Ovary (tissue), 9 donors: ENCODE data around the gene CHSY3. TPM values are rescaled to one million over a fixed set of nuclear protein-coding genes. Genes with fewer than 3 reads are reported as not detected.

Source experiments
- DNase-seq, 5 donors: peaks; one replicate each; pipeline ENCODE4 v3.0.0-alpha.2; 2019 to 2020
- H3K27ac ChIP-seq, 2 donors: fragments of 200-600 bp; one replicate each; pipeline versions ENCODE4 v1.5.1 to v1.8.0; 2019 to 2022
- H3K27me3 ChIP-seq: fragments of 200-600 bp; one replicate; pipeline ENCODE4 v1.8.0; 2022
- H3K36me3 ChIP-seq: fragments of 200-600 bp; sonication (generic); one replicate; pipeline ENCODE4 v1.5.1; 2019
- H3K4me1 ChIP-seq: one replicate; pipeline ENCODE4 v1.8.1; 2013; ENCODE audit warnings: mild to moderate bottlenecking, moderate library complexity; ENCODE audit not compliant: insufficient read depth
- H3K4me3 ChIP-seq: fragments of 200-600 bp; sonication (generic); one replicate; pipeline ENCODE4 v1.5.1; 2017
- H3K9me3 ChIP-seq, 2 donors: fragments of 200-600 bp in 1 of 2; sonication (generic) in 1 of 2; one replicate each; pipeline versions ENCODE4 v1.5.1 to v1.8.1; 2013 to 2019; ENCODE audit warnings: mild to moderate bottlenecking in 1 of 2, moderate library complexity in 1 of 2
- EP300 ChIP-seq: sonication (generic); formaldehyde crosslinking; IDR thresholded peaks from one replicate; pipeline ENCODE4 v1.6.1; 2017; ENCODE audit warnings: antibody characterized with exemption
- POLR2A ChIP-seq: fragments of 450-650 bp; IDR thresholded peaks from one replicate; pipeline ENCODE4 v1.6.1; 2017; ENCODE audit warnings: antibody characterized with exemption, mild to moderate bottlenecking, moderate library complexity
- WGBS, 3 donors: extraction: QIAGEN DNeasy Blood & Tissue Kit in 1 of 3; methylation state at CpG; one replicate each; pipeline versions ENCODE4 v1.1.5 to v1.1.7; 2013 to 2017; 5-methylcytosine and 5-hydroxymethylcytosine counted together
- intact Hi-C, 4 donors: fragments of 100-400 bp; cut with DNase I; formaldehyde crosslinking; loops; one replicate each; pipeline versions ENCODE4 v1.11.0 to v1.15.1; 2022 to 2023
- polyA plus RNA-seq, 2 donors: library from polyadenylated mRNA; stranded (reverse); fragments of 200-250 nt in 1 of 2; fragments of 350-450 nt in 1 of 2; fragmentation: Illumina TruSeq in 1 of 2; extraction: RNeasy Lipid Tissue Mini Kit (QIAGEN cat#74804) in 1 of 2; gene quantifications; one replicate each; pipeline ENCODE4 v1.2.3, GENCODE V29; 2013 to 2014
- total RNA-seq, 7 donors: library from RNA; depleted of rRNA in 2 of 7; stranded (reverse); fragments of >200 nt in 2 of 7; fragmentation: NEBNext Ultra II Directional in 3 of 7; extraction: Animal tissue kit (Norgen Biotek cat#: 25700) in 3 of 7; gene quantifications; one replicate each; pipeline versions ENCODE4 v1.1.0 to v1.2.4, GENCODE V29; 2016 to 2023
- TF ChIP-seq, protein P1 (sequence below), 3 donors: fragments of 450-650 bp in 2 of 3; fragments of 200-600 bp in 1 of 3; IDR thresholded peaks; one replicate each; pipeline versions ENCODE4 v1.5.1 to v1.8.0; 2016 to 2022; ENCODE audit warnings: antibody characterized with exemption in 3 of 3, mild to moderate bottlenecking in 1 of 3
- donor health status: DM: no; HTN: no; CAD: no; lungs with moderate emphysema.
- donor health status: DM: no; HTN: no; CAD: no.
- donor health status: Bipolar disorder and iron deficiency.
- donor health status: DM: yes; HTN: yes; CAD: no.
- donor health status: DM: no; HTN: no; CAD: no.
- donor health status: DM: yes; HTN: yes; CAD: no.

The CHSY3 gene
- total and polyA plus RNA-seq, 9 donors = 0.13 to 5.5 (median 0.74) TPM

DNA sequence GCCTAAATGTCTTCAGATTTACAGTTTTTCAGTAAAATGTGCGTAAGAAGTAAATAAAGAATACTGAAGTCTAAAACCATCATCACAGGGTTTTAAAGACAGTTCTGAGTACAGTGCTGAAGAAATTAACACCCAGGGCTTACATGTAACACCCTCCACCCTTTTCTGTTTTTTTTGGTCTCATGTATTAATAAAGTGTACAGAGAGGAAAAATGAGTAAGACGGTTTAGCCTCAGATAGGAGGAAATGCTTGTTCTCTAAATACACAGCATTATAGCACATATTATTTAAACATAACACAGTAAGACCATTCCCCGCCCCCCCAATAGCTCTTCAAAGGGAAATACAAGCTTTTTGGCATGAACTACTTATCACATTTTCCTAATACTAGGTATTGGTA lies 119.3 kb downstream of the CHSY3 start:
- H3K36me3 ChIP-seq = no peaks in the 10 kb centered on the region
- no peaks in the 10 kb centered on the region for H3K9me3 ChIP-seq
- 71 to 74% (median 73%) methylated on average over 3 of the region's 3 CpGs for WGBS, 3 donors
- no peaks in the 10 kb centered on the region for H3K27me3 ChIP-seq
- H3K4me3 ChIP-seq = no peak overlapping the region
- H3K4me1 ChIP-seq = no peaks in the 10 kb centered on the region
- intact Hi-C loops = no loop called here
- no peak for DNase-seq
- no peak for TF ChIP-seq EP300
- no peak for TF ChIP-seq POLR2A
- TF ChIP-seq, protein P1, sequence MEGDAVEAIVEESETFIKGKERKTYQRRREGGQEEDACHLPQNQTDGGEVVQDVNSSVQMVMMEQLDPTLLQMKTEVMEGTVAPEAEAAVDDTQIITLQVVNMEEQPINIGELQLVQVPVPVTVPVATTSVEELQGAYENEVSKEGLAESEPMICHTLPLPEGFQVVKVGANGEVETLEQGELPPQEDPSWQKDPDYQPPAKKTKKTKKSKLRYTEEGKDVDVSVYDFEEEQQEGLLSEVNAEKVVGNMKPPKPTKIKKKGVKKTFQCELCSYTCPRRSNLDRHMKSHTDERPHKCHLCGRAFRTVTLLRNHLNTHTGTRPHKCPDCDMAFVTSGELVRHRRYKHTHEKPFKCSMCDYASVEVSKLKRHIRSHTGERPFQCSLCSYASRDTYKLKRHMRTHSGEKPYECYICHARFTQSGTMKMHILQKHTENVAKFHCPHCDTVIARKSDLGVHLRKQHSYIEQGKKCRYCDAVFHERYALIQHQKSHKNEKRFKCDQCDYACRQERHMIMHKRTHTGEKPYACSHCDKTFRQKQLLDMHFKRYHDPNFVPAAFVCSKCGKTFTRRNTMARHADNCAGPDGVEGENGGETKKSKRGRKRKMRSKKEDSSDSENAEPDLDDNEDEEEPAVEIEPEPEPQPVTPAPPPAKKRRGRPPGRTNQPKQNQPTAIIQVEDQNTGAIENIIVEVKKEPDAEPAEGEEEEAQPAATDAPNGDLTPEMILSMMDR (IDR thresholded peaks at IDR 0.05) = no peak
- no peak overlapping the region for H3K27ac ChIP-seq

DNA sequence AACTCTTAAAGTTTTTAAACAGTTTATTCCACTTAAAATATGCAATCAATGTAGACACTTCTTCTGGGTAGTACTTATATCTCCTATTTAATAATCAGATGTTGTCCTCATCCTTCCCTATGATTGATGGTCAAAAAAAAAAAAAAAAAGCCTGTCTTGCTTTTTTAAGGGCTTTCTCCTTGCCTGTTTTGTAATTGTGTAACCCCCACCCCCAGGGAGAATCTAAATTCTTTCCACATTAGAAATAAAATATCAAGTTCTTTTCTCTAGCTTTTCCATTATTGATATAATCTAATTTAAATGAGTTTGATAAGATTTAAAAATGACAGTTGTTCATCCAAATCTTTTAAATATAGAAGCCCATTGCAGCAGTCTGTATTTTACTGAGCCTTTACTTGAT lies 119.7 kb downstream of the CHSY3 start:
- H3K27me3 ChIP-seq = no peaks in the 10 kb centered on the region
- no peak overlapping the region for H3K27ac ChIP-seq
- no peaks in the 10 kb centered on the region for H3K9me3 ChIP-seq
- intact Hi-C loops = no loop called here
- no peak for DNase-seq
- no peaks in the 10 kb centered on the region for H3K36me3 ChIP-seq
- H3K4me1 ChIP-seq = no peaks in the 10 kb centered on the region
- TF ChIP-seq, protein P1 (IDR thresholded peaks at IDR 0.05) = no peak
- TF ChIP-seq POLR2A (no peak), EP300 (no peak)
- no peak overlapping the region for H3K4me3 ChIP-seq

DNA sequence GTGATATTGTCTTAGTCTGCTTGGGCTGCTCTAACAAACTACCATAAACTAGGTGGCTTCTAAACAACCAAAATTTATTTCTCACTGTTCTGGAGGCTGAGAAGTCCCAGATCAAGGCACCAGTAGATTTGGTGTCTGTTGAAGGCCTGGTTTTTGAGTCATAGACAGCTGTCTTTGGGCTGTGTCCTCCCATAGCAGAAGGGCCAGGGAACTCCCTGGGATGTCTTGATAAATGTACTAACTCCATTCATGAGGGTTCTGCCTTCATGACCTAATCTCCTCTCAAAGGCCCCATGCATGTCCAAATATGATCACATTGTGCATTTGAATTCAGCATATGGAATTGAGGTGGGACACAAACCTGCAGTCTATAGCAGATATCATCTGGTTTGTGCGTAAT lies 121.2 kb downstream of the CHSY3 start:
- no peak for TF ChIP-seq POLR2A
- TF ChIP-seq, protein P1 (IDR thresholded peaks at IDR 0.05) = no peak
- TF ChIP-seq EP300 = no peak
- Histone ChIP-seq H3K4me1 (no peaks in the 10 kb centered on the region), H3K4me3 (no peak overlapping the region), H3K27ac (no peak overlapping the region), H3K9me3 (no peaks in the 10 kb centered on the region), H3K36me3 (no peaks in the 10 kb centered on the region), H3K27me3 (no peaks in the 10 kb centered on the region)
- intact Hi-C loops = no loop called here
- 97 to 100% (median 98%) methylated on average over 1 of the region's 1 CpG for WGBS, 3 donors
- no peak for DNase-seq

DNA sequence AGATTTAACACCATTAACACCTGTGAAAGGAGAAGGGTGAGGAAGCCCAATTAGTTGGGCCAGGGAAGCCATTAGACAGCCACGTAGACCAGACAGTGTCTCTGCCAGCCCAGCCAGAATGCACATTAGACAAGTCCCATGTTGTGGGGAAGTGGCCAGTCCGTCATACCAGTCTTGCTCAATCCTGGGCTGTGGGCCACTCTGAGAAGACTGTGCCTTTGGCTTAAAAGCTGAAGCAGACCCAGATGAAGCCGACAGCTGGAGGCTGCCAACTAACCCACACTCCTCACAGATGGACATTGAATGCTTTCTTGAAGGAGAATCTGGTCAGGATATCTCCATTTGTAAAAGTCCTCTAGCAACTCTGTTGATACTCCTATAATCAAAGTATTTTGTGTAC lies 128.5 kb downstream of the CHSY3 start:
- H3K4me1 ChIP-seq = no peaks in the 10 kb centered on the region
- intact Hi-C loops = no loop called here
- H3K4me3 ChIP-seq = no peak overlapping the region
- 90 to 96% (median 94%) methylated on average over 3 of the region's 3 CpGs for WGBS, 3 donors
- no peak overlapping the region for H3K27ac ChIP-seq
- TF ChIP-seq POLR2A = no peak
- TF ChIP-seq, protein P1 (IDR thresholded peaks at IDR 0.05) = no peak
- no peak for TF ChIP-seq EP300
- H3K36me3 ChIP-seq = no peaks in the 10 kb centered on the region
- no peaks in the 10 kb centered on the region for H3K9me3 ChIP-seq
- no peak for DNase-seq
- no peaks in the 10 kb centered on the region for H3K27me3 ChIP-seq
